Osteoblast (primary cell): ENCODE measurements around the gene C1QA. TPM values are rescaled to one million over a fixed set of nuclear protein-coding genes. Genes with fewer than 3 reads are reported as not detected.

Experiments
- DNase-seq: peaks from one replicate; pipeline ENCODE4 v3.0.0; 2011; ENCODE audit warnings: low spot score, mixed read lengths; ENCODE audit not compliant: insufficient read length; ENCODE audit errors: missing footprints
- H2AFZ ChIP-seq: 2 replicates; pipeline ENCODE4 v1.6.0; 2011; ENCODE audit warnings: mild to moderate bottlenecking, low read length
- H3K27ac ChIP-seq: 2 replicates; pipeline ENCODE4 v1.5.1; 2011; ENCODE audit warnings: mild to moderate bottlenecking, low read depth, low read length, moderate library complexity
- H3K27me3 ChIP-seq: 2 replicates; pipeline ENCODE4 v1.6.0; 2012; ENCODE audit warnings: mild to moderate bottlenecking, control low read depth, inconsistent platforms, low read length, moderate library complexity; ENCODE audit not compliant: insufficient read depth
- H3K36me3 ChIP-seq: 2 replicates; pipeline ENCODE4 v1.5.1; 2011; ENCODE audit warnings: mild to moderate bottlenecking, low read length, control low read depth, moderate library complexity; ENCODE audit not compliant: insufficient read depth
- H3K4me1 ChIP-seq: 2 replicates; pipeline ENCODE4 v1.5.1; 2011; ENCODE audit warnings: mild to moderate bottlenecking, low read length, control low read depth, moderate library complexity; ENCODE audit not compliant: insufficient read depth
- H3K4me2 ChIP-seq: 2 replicates; pipeline ENCODE4 v1.6.0; 2011; ENCODE audit warnings: mild to moderate bottlenecking, low read length; ENCODE audit not compliant: insufficient read depth
- H3K4me3 ChIP-seq: fragments of 200-600 bp; sonication (generic); 3 replicates; pipeline ENCODE4 v1.5.1; 2012; ENCODE audit warnings: mild to moderate bottlenecking, low read length, inconsistent platforms; ENCODE audit not compliant: insufficient read depth
- H3K79me2 ChIP-seq: 2 replicates; pipeline ENCODE4 v1.6.0; 2012; ENCODE audit warnings: mild to moderate bottlenecking, low read length, control low read depth, inconsistent platforms; ENCODE audit not compliant: insufficient read depth
- H3K9me3 ChIP-seq: 2 replicates; pipeline ENCODE4 v1.5.1; 2011; ENCODE audit warnings: low read depth, low read length, control low read depth
- H4K20me1 ChIP-seq: 2 replicates; pipeline ENCODE4 v1.6.0; 2012; ENCODE audit warnings: mild to moderate bottlenecking, low read length, control low read depth; ENCODE audit not compliant: insufficient read depth
- CTCF ChIP-seq: IDR thresholded peaks from 2 replicates; pipeline ENCODE4 v1.5.1; 2011; ENCODE audit warnings: mild to moderate bottlenecking, low read depth, low read length, moderate library complexity; ENCODE audit errors: extremely low read depth
- total RNA-seq: library from RNA; depleted of rRNA; stranded (reverse); fragments of >200 nt; gene quantifications from 2 replicates; pipeline ENCODE4 v1.2.3, GENCODE V29; 2012

C1QA gene
- total RNA-seq, 1 donor, result 1.1 TPM

- no peak overlapping the region for H2AFZ ChIP-seq
- TF ChIP-seq CTCF, result no peak
- peak; percentile 75 for DNase-seq
These were observed 9.5 kb downstream of the C1QA start for GRCh38 chr1:22645931-22646330.

GRCh38 chr1:22646384-22646783 is 10.0 kb downstream of the C1QA start:
- peaks cover 14% of the 10 kb centered on the region for H3K27me3 ChIP-seq
- no peak for TF ChIP-seq CTCF
- H3K4me2 ChIP-seq, result no peak overlapping the region

More at GRCh38 chr1:22645931-22646330, 9.5 kb downstream of the C1QA start:
- Histone ChIP-seq H3K4me3 (no peak overlapping the region), H3K9me3 (no peaks in the 10 kb centered on the region), H3K27ac (no peak overlapping the region), H3K4me1 (no peaks in the 10 kb centered on the region), H4K20me1 (peaks cover 2% of the 10 kb centered on the region), H3K79me2 (no peaks in the 10 kb centered on the region), H3K36me3 (no peaks in the 10 kb centered on the region), H3K27me3 (peaks cover 12% of the 10 kb centered on the region), H3K4me2 (no peak overlapping the region)

GRCh38 chr1:22650089-22650693 is 13.8 kb downstream of the C1QA start:
- Histone ChIP-seq H3K4me1 (no peaks in the 10 kb centered on the region), H3K27me3 (peaks cover 35% of the 10 kb centered on the region), H3K79me2 (no peaks in the 10 kb centered on the region), H3K36me3 (no peaks in the 10 kb centered on the region), H3K4me2 (no peak overlapping the region), H3K9me3 (no peaks in the 10 kb centered on the region), H4K20me1 (no peaks in the 10 kb centered on the region), H3K4me3 (no peak overlapping the region), H3K27ac (no peak overlapping the region), H2AFZ (no peak overlapping the region)
- TF ChIP-seq CTCF, result no peak
- DNase-seq, result no peak

More at GRCh38 chr1:22646384-22646783, 10.0 kb downstream of the C1QA start:
- no peak overlapping the region for H3K27ac ChIP-seq
- no peaks in the 10 kb centered on the region for H3K36me3 ChIP-seq
- H3K4me1 ChIP-seq, result no peaks in the 10 kb centered on the region
- no peak overlapping the region for H2AFZ ChIP-seq
- no peaks in the 10 kb centered on the region for H3K9me3 ChIP-seq
- no peak overlapping the region for H3K4me3 ChIP-seq
- peak; percentile 88 for DNase-seq
- H3K79me2 ChIP-seq, result no peaks in the 10 kb centered on the region
- peaks cover 2% of the 10 kb centered on the region for H4K20me1 ChIP-seq

GRCh38 chr1:22651941-22652856 is 15.8 kb downstream of the C1QA start:
- no peaks in the 10 kb centered on the region for H3K4me1 ChIP-seq
- DNase-seq, result peak; percentile 55

More at GRCh38 chr1:22651941-22652856, 15.8 kb downstream of the C1QA start:
- peaks cover 51% of the 10 kb centered on the region for H3K27me3 ChIP-seq
- H2AFZ ChIP-seq, result no peak overlapping the region
- H3K4me3 ChIP-seq, result no peak overlapping the region
- no peaks in the 10 kb centered on the region for H4K20me1 ChIP-seq
- H3K79me2 ChIP-seq, result no peaks in the 10 kb centered on the region
- H3K9me3 ChIP-seq, result no peaks in the 10 kb centered on the region
- H3K4me2 ChIP-seq, result no peak overlapping the region
- TF ChIP-seq CTCF, result no peak
- no peaks in the 10 kb centered on the region for H3K36me3 ChIP-seq
- no peak overlapping the region for H3K27ac ChIP-seq
